HepG2 (cell line): ENCODE data around the gene PDCD2L. TPM values are rescaled to one million over a fixed set of nuclear protein-coding genes. Genes with fewer than 3 reads are reported as not detected.

Source experiments
- ATAC-seq: fragments of 200-7000 bp; cut with Tn5 transposase; 3 replicates; pipeline ENCODE4 v1.9.1; 2020; ENCODE audit warnings: mild to moderate bottlenecking, moderate library complexity
- BruUV-seq: library from RNA; stranded (reverse); fragments of 400-500 nt; replicated peaks from 2 replicates; lab custom pipeline; 2021; lab: Mats Ljungman, UMichigan
- CTCF ChIA-PET: fragments of 300-600 bp; formaldehyde crosslinking; extraction: SDS; loops from one replicate; lab custom pipeline; 2021; ENCODE audit warnings: low total read pairs, inconsistent platforms, low intra/inter-chr PET ratio; lab: Yijun Ruan, JAX
- POLR2A ChIA-PET: fragments of 350-600 bp; sonication (Branson Sonifier 250); formaldehyde crosslinking; loops from one replicate; lab custom pipeline; 2020; ENCODE audit warnings: antibody characterized with exemption, inconsistent platforms; lab: Yijun Ruan, JAX
- DNase-seq: peaks from one replicate; pipeline ENCODE4 v3.0.0-alpha.2; 2015; ENCODE audit warnings: low spot score
- FAIRE-seq: peaks from 3 replicates; lab custom pipeline; 2011; peaks lifted over from hg19 to GRCh38; lab: Jason Lieb, UNC
- H2AFZ ChIP-seq: one replicate; pipeline ENCODE4 v1.6.1; 2011; ENCODE audit warnings: low read length, inconsistent platforms
- H3K27ac ChIP-seq: fragments of 300-600 bp; 3 replicates; pipeline ENCODE4 v1.8.0; 2011; ENCODE audit warnings: mixed run types, mild to moderate bottlenecking, mixed read lengths, low read length, inconsistent platforms; ENCODE audit not compliant: insufficient read depth; ENCODE audit errors: extremely low read length
- H3K27me3 ChIP-seq, 2 experiments: fragments of 200-600 bp in 1 of 2; 2 replicates in 1 of 2; 3 replicates in 1 of 2; pipeline versions ENCODE4 v1.6.0 to v1.8.0; 2011; ENCODE audit warnings: low read length in 2 of 2, mild to moderate bottlenecking in 2 of 2, moderate library complexity in 2 of 2, inconsistent platforms in 1 of 2; ENCODE audit not compliant: insufficient read depth in 2 of 2, control insufficient read depth in 1 of 2
- H3K36me3 ChIP-seq, 2 experiments: fragments of 200-600 bp in 1 of 2; replicated peaks in 1 of 2; 2 replicates in 1 of 2; 3 replicates in 1 of 2; pipeline versions ENCODE4 v1.5.1 to v1.8.0; 2011; ENCODE audit warnings: low read length in 2 of 2, inconsistent platforms in 1 of 2; ENCODE audit not compliant: insufficient read depth in 2 of 2, control insufficient read depth in 1 of 2
- H3K4me1 ChIP-seq: 2 replicates; pipeline ENCODE4 v1.5.1; 2012; ENCODE audit warnings: low read length, inconsistent platforms; ENCODE audit not compliant: insufficient read depth
- H3K4me2 ChIP-seq: 2 replicates; pipeline ENCODE4 v1.6.0; 2011; ENCODE audit warnings: low read depth, low read length, inconsistent platforms
- H3K4me3 ChIP-seq, 3 experiments: fragments of 200-600 bp in 1 of 3; sonication (generic), shearing (Covaris generic) in 1 of 3; replicated peaks in 1 of 3; 2 replicates each; pipeline ENCODE4 v1.5.1; 2011 to 2016; ENCODE audit warnings: low read length in 3 of 3, inconsistent platforms in 2 of 3, low read depth in 2 of 3, mild to moderate bottlenecking in 2 of 3, control low read depth in 1 of 3, mixed read lengths in 1 of 3; ENCODE audit not compliant: insufficient read depth in 1 of 3
- H3K79me2 ChIP-seq: one replicate; pipeline ENCODE4 v1.6.1; 2011; ENCODE audit warnings: low read length, inconsistent platforms; ENCODE audit not compliant: insufficient read depth
- H3K9ac ChIP-seq: 2 replicates; pipeline ENCODE4 v1.6.0; 2011; ENCODE audit warnings: mild to moderate bottlenecking, low read depth, low read length, inconsistent platforms; ENCODE audit not compliant: insufficient read depth
- H3K9me3 ChIP-seq: 2 replicates; pipeline ENCODE4 v1.5.1; 2012; ENCODE audit warnings: mild to moderate bottlenecking, low read length
- H4K20me1 ChIP-seq: 2 replicates; pipeline ENCODE4 v1.6.0; 2011; ENCODE audit warnings: inconsistent platforms, mild to moderate bottlenecking, low read length, moderate library complexity; ENCODE audit not compliant: insufficient read depth
- BCL6 ChIP-seq: IDR thresholded peaks from 2 replicates; pipeline ENCODE4 v1.6.1; 2016; ENCODE audit warnings: missing genetic modification reagents, missing compliant biosample characterization
- CCAR2 ChIP-seq: fragments of 200-400 bp; formaldehyde crosslinking; optimal IDR thresholded peaks from 2 replicates; pipeline ENCODE3; 2018; ENCODE audit warnings: low read depth, mild to moderate bottlenecking, low read length, moderate library complexity
- CREB1 ChIP-seq, 2 experiments: fragments of 450-650 bp in 1 of 2; IDR thresholded peaks; 2 replicates each; pipeline ENCODE4 v1.6.1; 2016 to 2017; ENCODE audit warnings: control low read depth in 1 of 2, mild to moderate bottlenecking in 1 of 2, missing compliant biosample characterization in 1 of 2, missing genetic modification characterization in 1 of 2
- CREM ChIP-seq, 2 experiments: sonication (generic) in 1 of 2; formaldehyde crosslinking in 1 of 2; IDR thresholded peaks; 2 replicates each; pipeline versions ENCODE4 v1.4.0 to v1.6.1; 2016 to 2020; ENCODE audit warnings: antibody characterized with exemption in 1 of 2, mild to moderate bottlenecking in 1 of 2, missing genetic modification reagents in 1 of 2
- DRAP1 ChIP-seq: IDR thresholded peaks from 2 replicates; pipeline ENCODE4 v1.6.1; 2016; ENCODE audit warnings: missing genetic modification reagents, missing compliant biosample characterization
- HHEX ChIP-seq: IDR thresholded peaks from 2 replicates; pipeline ENCODE4 v1.6.1; 2016; ENCODE audit warnings: control low read depth
- HNF1A ChIP-seq, 2 experiments: sonication (generic) in 1 of 2; formaldehyde crosslinking in 1 of 2; IDR thresholded peaks; 2 replicates each; pipeline versions ENCODE4 v1.4.0 to v1.6.1; 2016 to 2020; ENCODE audit warnings: borderline replicate concordance in 1 of 2, low read depth in 1 of 2, mild to moderate bottlenecking in 1 of 2, missing genetic modification reagents in 1 of 2
- MEF2D ChIP-seq: sonication (generic); formaldehyde crosslinking; IDR thresholded peaks from 2 replicates; pipeline ENCODE4 v1.5.1; 2020; ENCODE audit warnings: mild to moderate bottlenecking, missing genetic modification reagents
- NFYB ChIP-seq: sonication (generic); formaldehyde crosslinking; IDR thresholded peaks from 2 replicates; pipeline ENCODE4 v1.4.0; 2020; ENCODE audit warnings: missing genetic modification reagents
- NFYC ChIP-seq: IDR thresholded peaks from 2 replicates; pipeline ENCODE4 v1.6.1; 2016; ENCODE audit warnings: missing genetic modification reagents, missing compliant biosample characterization
- ONECUT2 ChIP-seq: sonication (generic); formaldehyde crosslinking; IDR thresholded peaks from 2 replicates; pipeline ENCODE4 v1.4.0; 2020; ENCODE audit warnings: missing genetic modification reagents
- PHF21A ChIP-seq: sonication (generic); formaldehyde crosslinking; IDR thresholded peaks from 2 replicates; pipeline ENCODE4 v1.5.0; 2020; ENCODE audit warnings: mild to moderate bottlenecking, missing genetic modification reagents
- POLR2A ChIP-seq, 2 experiments: IDR thresholded peaks; 2 replicates each; pipeline ENCODE4 v1.6.1; 2011; ENCODE audit warnings: low read depth in 2 of 2, low read length in 2 of 2, mild to moderate bottlenecking in 1 of 2, moderate library complexity in 1 of 2; ENCODE audit not compliant: insufficient read depth in 1 of 2
- RFX1 ChIP-seq: fragments of 450-650 bp; IDR thresholded peaks from 2 replicates; pipeline ENCODE4 v1.6.1; 2017
- SNRNP70 ChIP-seq: fragments of 200-400 bp; formaldehyde crosslinking; IDR thresholded peaks from 2 replicates; pipeline ENCODE4 v1.6.1; 2017; ENCODE audit warnings: mild to moderate bottlenecking, low read depth, low read length, moderate library complexity
- ZBTB7A ChIP-seq: sonication (generic); formaldehyde crosslinking; IDR thresholded peaks from 2 replicates; pipeline ENCODE4 v1.8.0; 2022; ENCODE audit warnings: mild to moderate bottlenecking, missing genetic modification reagents
- ZNF292 ChIP-seq: sonication (generic); formaldehyde crosslinking; IDR thresholded peaks from 2 replicates; pipeline ENCODE4 v1.8.1; 2022; ENCODE audit warnings: mild to moderate bottlenecking, low read depth, missing genetic modification reagents, borderline replicate concordance
- ZNF33A ChIP-seq: sonication (generic); formaldehyde crosslinking; IDR thresholded peaks from 2 replicates; pipeline ENCODE4 v1.5.1; 2020; ENCODE audit warnings: missing genetic modification reagents, mild to moderate bottlenecking, moderate library complexity, borderline replicate concordance
- ZNF569 ChIP-seq: sonication (generic); formaldehyde crosslinking; IDR thresholded peaks from 2 replicates; pipeline ENCODE4 v1.5.0; 2020; ENCODE audit warnings: mild to moderate bottlenecking, missing genetic modification reagents, moderate library complexity, borderline replicate concordance
- ZNF605 ChIP-seq: sonication (generic); formaldehyde crosslinking; IDR thresholded peaks from 2 replicates; pipeline ENCODE4 v1.8.0; 2022; ENCODE audit warnings: mild to moderate bottlenecking, missing genetic modification reagents
- ZNF670 ChIP-seq: sonication (generic); formaldehyde crosslinking; IDR thresholded peaks from 2 replicates; pipeline ENCODE4 v1.8.0; 2022; ENCODE audit warnings: mild to moderate bottlenecking, missing genetic modification reagents, borderline replicate concordance
- WGBS: methylation state at CpG from one replicate; pipeline ENCODE4 v1.1.6; 2017; ENCODE audit warnings: low lambda C conversion rate; 5-methylcytosine and 5-hydroxymethylcytosine counted together
- in situ Hi-C: cut with HindIII; loops from 2 replicates; pipeline ENCODE4 v1.10.0; 2017; ENCODE audit warnings: low pct_unique_long_range_greater_than_20kb; ENCODE audit not compliant: extremely low pct_ligation_motif_present
- intact Hi-C: fragments of 100-400 bp; cut with micrococcal nuclease; formaldehyde crosslinking; loops from one replicate; pipeline ENCODE4 v1.10.0; 2022; ENCODE audit not compliant: unreplicated experiment
- polyA plus RNA-seq, 8 experiments: library from polyadenylated mRNA; depleted of rRNA in 3 of 8; stranded (reverse) in 7 of 8; unstranded in 1 of 8; fragments of >200 nt; fragmentation: Illumina TruSeq in 4 of 8; extraction: Trizol in 4 of 8; gene quantifications; 2 replicates each; pipeline versions ENCODE4 v1.2.1 to v1.2.3, GENCODE V29; 2011 to 2016; ENCODE audit warnings: low read depth in 4 of 8, missing spikeins in 1 of 8, mixed read lengths in 1 of 8; ENCODE audit not compliant: insufficient read depth in 1 of 8
- total RNA-seq, 5 experiments: library from RNA; depleted of rRNA; stranded (reverse); fragments of >200 nt; fragmentation: Illumina TruSeq; extraction: Trizol; gene quantifications; 2 replicates each; pipeline ENCODE4 v1.2.3, GENCODE V29; 2016; ENCODE audit warnings: low read depth in 1 of 5

The PDCD2L gene
- total and polyA plus RNA-seq, 2 of the 13 experiments (the other 11 are each of a cell fraction or from before 2014, with no cell fraction given) = 29.3 to 35.2 TPM

GRCh38 chr19:34363094-34363493, 41.1 kb upstream of the PDCD2L start:
- POLR2A ChIA-PET = interaction anchor here (1.0 kb wide), 1 partner anchor 21 kb away, joined by 3 read pairs; no protein-coding TSS in a partner anchor
- H3K9me3 ChIP-seq = no peaks in the 10 kb centered on the region
- DNase-seq (peak; percentile 81), ATAC-seq (peak; percentile 48), FAIRE-seq (peak; percentile 44)
- H3K27ac ChIP-seq = peak overlapping the region; percentile 68
- peak overlapping the region; percentile 21 to 58 (median 34); a peak in 5 of 6 replicates for H3K4me3 ChIP-seq
- BruUV-seq = no TSS peak
- CTCF ChIA-PET = no interaction called here
- H3K36me3 ChIP-seq = peaks cover 7 to 18% of the 10 kb centered on the region in 2 experiments; a peak in 4 of 5 replicates
- H3K4me2 ChIP-seq = peak overlapping the region; percentile 77
- WGBS = 16% methylated on average over 4 of the region's 4 CpGs
- intact Hi-C loops (loop anchor here (2.0 kb wide), 1 partner anchor 66 kb away; the partner anchor contains the start of gene UBA2), in situ Hi-C loops (no loop called here)
- H4K20me1 ChIP-seq = peaks cover 15% of the 10 kb centered on the region
- peaks cover 30% of the 10 kb centered on the region for H3K79me2 ChIP-seq
- no peak overlapping the region for H2AFZ ChIP-seq
- H3K27me3 ChIP-seq = no peaks in the 10 kb centered on the region
- peaks cover 84% of the 10 kb centered on the region for H3K4me1 ChIP-seq
- peak overlapping the region; percentile 45 for H3K9ac ChIP-seq
- TF ChIP-seq POLR2A (IDR thresholded peaks at IDR 0.05; ENCODE audit: insufficient read depth in 1 of 2, low read depth in 2 of 2, low read length in 2 of 2) = peak in 1 of 2 experiments; percentile 65; a peak in 1 of 4 replicates
- TF ChIP-seq HHEX (CRISPR knock-in tag) = no peak
- 0 out of 2 replicates have a peak, but pooled peaks have one; percentile 56 for TF ChIP-seq ZNF292 (CRISPR knock-in tag)
- peak; percentile 26; the same call in 1 of the 2 replicates for TF ChIP-seq CREM (IDR thresholded peaks at IDR 0.05)
- no peak for TF ChIP-seq CREM (CRISPR knock-in tag; IDR thresholded peaks at IDR 0.05)
- peak; percentile 70; the same call in 1 of the 2 replicates for TF ChIP-seq DRAP1
- TF ChIP-seq CCAR2 = no peak
- no peak for TF ChIP-seq ZNF569 (CRISPR knock-in tag)
- TF ChIP-seq ZNF670 (CRISPR knock-in tag) = no peak
- TF ChIP-seq NFYB = peak; percentile 51
- TF ChIP-seq ZNF33A (CRISPR knock-in tag) = no peak
- TF ChIP-seq MEF2D (CRISPR knock-in tag) = 0 out of 2 replicates have a peak, but pooled peaks have one; percentile 24
- 0 out of 2 replicates have a peak, but pooled peaks have one; percentile 59 for TF ChIP-seq ZNF605
- TF ChIP-seq SNRNP70 = no peak
- no peak for TF ChIP-seq BCL6 (CRISPR knock-in tag)
- TF ChIP-seq HNF1A (IDR thresholded peaks at IDR 0.05; ENCODE audit: low read depth) = no peak
- TF ChIP-seq HNF1A (CRISPR knock-in tag; IDR thresholded peaks at IDR 0.05; ENCODE audit: borderline replicate concordance) = 0 out of 2 replicates have a peak, but pooled peaks have one; percentile 30
- TF ChIP-seq PHF21A = peak; percentile 34; the same call in 1 of the 2 replicates
- no peak for TF ChIP-seq RFX1
- TF ChIP-seq ZBTB7A (CRISPR knock-in tag) = 0 out of 2 replicates have a peak, but pooled peaks have one; percentile 37
- no peak for TF ChIP-seq ONECUT2 (CRISPR knock-in tag)
- TF ChIP-seq CREB1 (IDR thresholded peaks at IDR 0.05) = no peak
- peak; percentile 52; the same call in 1 of the 2 replicates for TF ChIP-seq CREB1 (CRISPR knock-in tag; IDR thresholded peaks at IDR 0.05)
- TF ChIP-seq NFYC (CRISPR knock-in tag) = peak; percentile 62
